AML-193 (cell line): ENCODE data around the gene ENTREP1.
A peak's percentile ranks its signal among the peaks of the same experiment; 100 is the strongest.
"Not testable (repeated sequence)": the region's sequence is repeated elsewhere in the genome, so short reads cannot be mapped to it uniquely, and the experiment has no call there.

Experiments used
- DNase-seq, 2 experiments: peaks; one replicate each; lab custom pipeline; 2025; lab: John Stamatoyannopoulos, UW

The ENTREP1 gene

GRCh38 chr9:69409936-69410335, 84.9 kb downstream of the ENTREP1 start:
- not testable (repeated sequence) for DNase-seq

GRCh38 chr9:69411246-69411645, 86.2 kb downstream of the ENTREP1 start:
- no peak for DNase-seq

DNA sequence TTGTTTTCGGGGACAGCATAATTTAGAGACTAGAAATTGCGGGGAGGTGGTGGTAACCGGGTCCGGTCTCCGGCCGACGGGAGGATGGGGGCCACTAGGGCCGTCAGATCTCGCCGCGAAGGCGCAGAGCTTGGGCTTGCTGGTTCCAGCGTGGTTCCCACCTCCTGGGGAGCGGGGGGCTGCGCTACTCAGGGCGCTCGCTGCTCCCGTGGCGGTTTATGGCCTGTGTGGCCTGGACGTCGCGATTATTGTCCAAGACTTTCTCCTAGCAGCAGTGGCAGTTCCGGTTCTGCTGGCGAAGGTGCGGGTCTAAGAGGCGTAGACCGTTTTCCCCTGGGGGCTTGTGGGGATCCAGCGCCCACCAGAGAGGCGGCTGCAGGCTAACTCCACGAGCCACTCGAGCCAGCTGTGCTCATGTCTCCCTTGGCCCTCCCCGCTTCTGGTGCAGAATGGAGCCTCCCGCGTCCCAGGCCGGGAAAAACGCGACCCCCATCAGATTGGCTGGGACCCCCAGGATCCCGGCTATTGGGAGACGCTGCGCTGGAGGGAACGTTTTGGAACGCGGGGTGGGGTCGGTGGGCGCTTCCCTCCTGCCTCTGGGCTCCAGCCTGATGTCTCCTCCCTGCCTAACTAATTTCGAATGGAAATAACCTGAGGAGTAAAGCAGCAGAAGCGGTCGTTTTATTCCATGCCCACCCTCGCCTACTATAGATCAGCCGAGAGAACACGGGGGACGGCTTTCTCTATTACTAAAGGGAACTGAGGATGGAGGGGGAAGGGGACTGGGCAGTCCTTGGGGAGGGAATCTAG, 87.1 kb downstream of the ENTREP1 start:
- DNase-seq = no peak

- no peak for DNase-seq
These were observed 87.7 kb downstream of the ENTREP1 start for GRCh38 chr9:69412741-69413150.

DNA sequence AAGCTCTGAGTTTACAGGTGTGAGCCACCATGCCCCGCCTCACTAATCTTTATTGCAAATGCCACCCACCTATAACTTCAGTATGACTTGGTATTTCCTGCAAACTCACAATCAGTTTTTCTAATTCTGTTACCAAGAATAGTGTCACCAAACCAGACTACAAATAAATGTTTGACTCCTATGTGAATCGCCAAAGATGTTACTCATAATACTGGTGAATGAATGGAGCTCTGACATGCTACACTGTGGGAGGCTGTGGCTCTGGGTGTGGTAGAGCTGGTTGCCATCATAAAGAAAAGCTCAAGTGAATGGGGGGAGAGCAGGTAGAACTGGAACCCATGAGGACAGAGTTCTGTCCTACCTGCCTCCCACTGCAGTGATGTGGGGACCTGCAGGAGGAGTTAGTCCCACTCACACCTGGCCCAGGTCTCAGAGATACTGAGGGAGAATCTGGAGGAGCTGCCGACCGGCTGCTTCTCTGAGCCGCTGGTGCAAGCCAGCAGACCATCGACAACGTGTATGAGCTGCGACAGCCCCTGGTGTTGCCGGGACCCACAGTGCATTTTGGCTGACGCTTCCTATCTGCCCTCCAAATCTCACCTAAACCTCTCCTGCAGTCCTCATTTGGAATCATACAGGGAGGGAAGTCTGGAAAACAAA, 95.7 kb downstream of the ENTREP1 start:
- no peak for DNase-seq

GRCh38 chr9:69421908-69422801, 97.1 kb downstream of the ENTREP1 start:
- peak; percentile 41 to 52 for DNase-seq

- no peak for DNase-seq
These were observed 100.3 kb downstream of the ENTREP1 start for GRCh38 chr9:69425136-69425801.

GRCh38 chr9:69427286-69427685, 102.3 kb downstream of the ENTREP1 start:
- DNase-seq = no peak

DNA sequence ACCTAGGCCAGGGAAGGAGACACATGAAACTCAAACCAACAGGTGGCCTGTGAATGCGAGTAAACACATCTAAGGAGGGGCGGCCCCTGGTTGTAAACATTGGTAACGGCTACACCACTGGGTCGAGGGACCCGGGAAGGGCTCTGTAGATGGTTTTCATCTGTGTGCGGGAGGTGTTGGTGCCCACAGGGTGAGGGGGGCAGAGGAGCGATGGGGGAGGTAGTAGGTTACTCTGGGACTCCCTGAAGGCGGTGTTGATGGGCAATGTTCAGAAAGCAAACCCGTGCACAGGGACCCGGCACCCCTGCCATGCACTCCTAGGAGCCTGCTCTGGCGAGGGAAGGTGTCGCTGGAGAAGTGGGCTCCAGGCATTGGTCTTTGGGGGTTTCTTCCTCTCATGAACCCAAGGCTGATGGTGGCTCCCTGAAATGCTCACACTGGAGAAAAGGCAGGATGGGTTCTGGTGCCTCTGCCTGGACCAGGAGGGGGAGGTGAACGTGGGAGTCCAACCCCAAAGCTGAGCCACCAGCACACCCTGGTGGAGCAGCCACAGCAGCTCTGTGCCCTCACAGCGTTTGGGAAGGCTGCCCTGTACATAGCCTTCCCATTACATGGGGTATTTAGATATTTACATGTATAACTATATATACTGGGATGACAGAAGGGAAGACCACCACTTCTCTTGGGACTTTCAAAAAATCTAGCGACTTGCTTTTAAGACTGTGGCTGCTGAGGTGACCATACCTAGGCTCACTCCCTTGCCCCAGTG, 103.2 kb downstream of the ENTREP1 start:
- DNase-seq = no peak

GRCh38 chr9:69429281-69429680, 104.3 kb downstream of the ENTREP1 start:
- DNase-seq = no peak

- DNase-seq = no peak
These were observed 105.2 kb downstream of the ENTREP1 start for GRCh38 chr9:69430206-69430605.

GRCh38 chr9:69431203-69431602, 106.2 kb downstream of the ENTREP1 start:
- no peak for DNase-seq

- DNase-seq = no peak
These were observed 106.8 kb downstream of the ENTREP1 start for GRCh38 chr9:69431777-69432176.

DNA sequence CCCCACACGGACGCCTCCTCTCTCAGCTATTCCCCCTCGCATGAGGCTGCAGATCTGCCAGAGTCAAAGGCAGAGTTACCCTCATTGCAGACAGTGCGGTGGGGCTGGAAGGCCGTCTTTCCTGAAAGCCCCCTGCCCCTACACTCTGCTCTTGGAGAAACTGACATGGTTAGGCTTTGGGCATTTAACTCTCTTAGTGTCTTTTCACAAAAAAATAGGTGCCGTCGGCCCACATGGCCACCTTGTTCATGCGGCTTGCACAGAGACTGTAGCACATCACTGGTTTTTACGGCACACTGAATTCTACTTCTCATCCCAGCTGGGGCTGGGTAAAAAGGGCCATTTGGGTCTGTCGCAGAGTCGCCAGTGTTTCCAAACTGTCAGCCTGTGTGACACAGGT, 107.6 kb downstream of the ENTREP1 start:
- DNase-seq = no peak

DNA sequence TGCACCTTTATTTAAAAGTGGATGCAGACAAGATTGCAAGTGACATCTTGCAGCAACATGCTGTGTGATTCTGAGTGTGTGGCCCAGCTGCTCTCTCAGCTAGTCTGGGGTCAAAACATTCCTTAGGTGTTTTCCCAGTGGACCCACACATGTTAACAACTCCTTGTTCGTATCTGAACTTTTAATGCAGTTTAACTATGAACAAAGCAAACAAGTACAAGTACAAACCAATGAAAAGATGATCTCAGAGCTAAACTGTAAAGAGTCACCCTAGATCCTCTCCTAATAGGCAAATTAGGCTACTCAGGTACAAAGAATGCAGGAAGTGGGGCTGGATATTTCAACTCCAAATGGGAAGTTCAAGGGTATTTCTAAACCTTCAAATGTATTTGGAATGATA, 108.4 kb downstream of the ENTREP1 start:
- DNase-seq = no peak

DNA sequence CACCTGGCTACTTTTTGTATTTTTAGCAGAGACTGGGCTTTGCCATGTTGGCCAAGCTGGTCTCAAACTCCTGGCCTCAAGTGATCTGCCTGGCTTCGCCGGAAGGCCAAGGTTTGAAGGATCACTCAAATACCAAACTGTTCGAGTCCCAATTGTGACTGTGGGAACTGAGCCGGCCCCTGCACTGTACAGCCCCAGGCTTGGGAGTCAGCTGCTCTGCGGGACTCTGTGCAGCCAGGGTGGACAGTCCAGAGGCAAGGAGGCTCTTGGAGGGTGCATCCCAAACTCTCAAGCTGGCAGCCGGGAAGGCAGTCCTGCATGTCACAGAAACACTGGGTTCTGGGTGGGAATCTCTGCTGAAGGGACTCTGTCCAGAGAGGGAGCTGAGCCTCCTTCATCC, 109.0 kb downstream of the ENTREP1 start:
- DNase-seq = no peak

GRCh38 chr9:69439654-69440053, 114.6 kb downstream of the ENTREP1 start:
- not testable (repeated sequence) for DNase-seq

DNA sequence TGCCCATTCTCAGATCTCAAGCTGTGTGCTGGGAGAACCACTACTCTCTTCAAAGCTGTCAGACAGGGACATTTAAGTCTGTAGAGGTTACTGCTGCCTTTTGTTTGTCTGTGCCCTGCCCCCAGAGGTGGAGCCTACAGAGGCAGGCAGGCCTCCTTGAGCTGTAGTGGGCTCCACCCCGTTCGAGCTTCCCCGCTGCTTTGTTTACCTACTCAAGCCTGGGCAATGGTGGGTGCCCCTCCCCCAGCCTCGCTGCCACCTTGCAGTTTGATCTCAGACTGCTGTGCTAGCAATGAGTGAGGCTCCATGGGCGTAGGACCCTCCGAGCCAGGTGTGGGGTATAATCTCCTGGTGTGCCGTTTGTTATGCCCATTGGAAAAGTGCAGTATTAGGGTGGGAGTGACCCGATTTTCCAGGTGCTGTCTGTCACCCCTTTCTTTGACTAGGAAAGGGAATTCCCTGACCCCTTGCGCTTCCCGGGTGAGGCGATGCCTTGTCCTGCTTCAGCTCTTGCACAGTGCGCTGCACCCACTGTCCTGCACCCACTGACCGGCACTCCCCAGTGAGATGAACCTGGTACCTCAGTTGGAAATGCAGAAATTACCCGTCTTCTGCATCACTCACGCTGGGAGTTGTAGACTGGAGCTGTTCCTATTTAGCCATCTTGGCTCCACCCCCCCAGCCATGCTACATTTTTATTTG, 115.4 kb downstream of the ENTREP1 start:
- DNase-seq = not testable (repeated sequence)
